ENCODE data around the gene DNAJC10. TPM values are rescaled to one million over a fixed set of nuclear protein-coding genes. Genes with fewer than 3 reads are reported as not detected.

Gene DNAJC10
- total and polyA plus RNA-seq, 10 of the 15 experiments (the other 5 are each of a cell fraction or from before 2014, with no cell fraction given) = 9.1 to 67.9 (median 38.2) TPM

DNA sequence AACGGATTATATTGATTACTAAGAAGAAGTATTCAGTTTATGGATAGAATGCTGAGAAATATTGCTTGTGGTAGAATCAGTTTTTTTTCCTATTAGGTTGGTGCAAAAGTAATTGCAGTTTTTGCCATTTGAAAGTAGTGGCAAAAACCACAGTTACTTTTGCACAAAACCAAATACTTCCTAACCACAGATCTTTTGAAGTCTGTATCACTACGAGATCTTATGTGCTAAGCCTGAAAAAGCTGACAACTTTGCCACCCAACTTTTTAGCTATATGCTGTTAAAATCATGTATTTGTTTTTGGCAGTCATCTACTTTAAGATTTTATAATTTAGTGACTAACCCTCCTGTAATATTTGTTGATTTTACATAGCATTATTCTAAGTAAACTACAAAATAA, 24.6 kb downstream of the DNAJC10 start:
- Histone ChIP-seq H2AFZ (ENCODE audit: control insufficient read depth, low read depth, low read length) (no peak overlapping the region), H3K36me3 (ENCODE audit: control insufficient read depth in 2 of 2, insufficient read depth in 2 of 2, low read length in 1 of 2) (peaks cover 0 to 13% of the 10 kb centered on the region in 2 experiments; a peak in 3 of 4 replicates), H3K9ac (ENCODE audit: control insufficient read depth, insufficient read depth, low read length) (no peak overlapping the region), H3K27ac (ENCODE audit: control insufficient read depth, insufficient read depth) (no peak overlapping the region), H3K79me2 (ENCODE audit: control insufficient read depth, insufficient read depth, low read length) (no peaks in the 10 kb centered on the region), H3K27me3 (replicated peaks in 1 of 2; ENCODE audit: control insufficient read depth in 2 of 2, insufficient read depth in 2 of 2, low read length in 1 of 2) (no peaks in the 10 kb centered on the region), H3K4me1 (ENCODE audit: control insufficient read depth, insufficient read depth, low read length) (no peaks in the 10 kb centered on the region), H3K9me3 (replicated peaks; ENCODE audit: control insufficient read depth, insufficient read depth, low read length) (no peaks in the 10 kb centered on the region), H3K4me3 (no peak overlapping the region), H4K20me1 (ENCODE audit: control insufficient read depth, insufficient read depth) (no peaks in the 10 kb centered on the region), H3K4me2 (ENCODE audit: control insufficient read depth, insufficient read depth) (no peak overlapping the region)
- FAIRE-seq (no peak), ATAC-seq (no peak), DNase-seq (ENCODE audit: low read depth, low spot score) (no peak)
- TF ChIP-seq RUNX3 (IDR thresholded peaks at IDR 0.05; ENCODE audit: low read length) (peak; percentile 73), TCF7 (IDR thresholded peaks at IDR 0.05; ENCODE audit: borderline replicate concordance) (0 out of 2 replicates have a peak, but pooled peaks have one; percentile 26), BMI1 (IDR thresholded peaks at IDR 0.05; ENCODE audit: borderline replicate concordance) (no peak)
- ChIA-PET CTCF (interaction anchor here (1.2 to 1.3 kb wide), 2 partner anchors 13 to 74 kb away, joined by 4 read pairs; no protein-coding TSS in a partner anchor), RAD21 (ENCODE audit: unreplicated experiment) (no interaction called here), POLR2A (no interaction called here), SMC1A (ENCODE audit: uncharacterized antibody, unreplicated experiment) (no interaction called here)
- in situ Hi-C loops (cut with MboI) = no loop called here
- WGBS (ENCODE audit: insufficient coverage, insufficient replicate concordance, low lambda C conversion rate, missing lambda C conversion rate) = 45% methylated on average over 2 of the region's 2 CpGs
- intact Hi-C loops (cut with micrococcal nuclease; ENCODE audit: unreplicated experiment) = no loop called here
- no TSS peak for BruUV-seq (replicated peaks)

DNA sequence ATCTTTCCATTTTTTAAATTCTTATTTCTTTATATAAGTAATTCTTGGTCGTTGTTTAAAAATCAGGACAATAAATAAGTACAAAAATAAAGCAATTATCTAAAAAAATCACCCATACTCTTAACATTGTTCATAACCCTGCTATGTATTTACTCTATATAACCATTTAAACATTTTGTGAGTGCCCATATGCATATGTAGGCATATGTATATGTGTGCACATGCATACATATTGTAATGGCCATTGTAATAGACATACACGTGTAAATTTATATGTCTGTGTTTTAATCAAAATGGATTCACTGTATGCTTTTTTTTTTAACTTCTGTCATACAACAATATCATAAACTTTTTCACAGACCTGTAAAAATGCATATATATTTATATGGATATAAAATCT, 25.6 kb downstream of the DNAJC10 start:
- no peak overlapping the region for H3K4me3 ChIP-seq
- no peak overlapping the region for H3K9ac ChIP-seq (ENCODE audit: control insufficient read depth, insufficient read depth, low read length)
- H3K4me1 ChIP-seq (ENCODE audit: control insufficient read depth, insufficient read depth, low read length) = no peaks in the 10 kb centered on the region
- intact Hi-C loops (cut with micrococcal nuclease; ENCODE audit: unreplicated experiment) (no loop called here), in situ Hi-C loops (cut with MboI) (no loop called here)
- no peaks in the 10 kb centered on the region for H3K9me3 ChIP-seq (replicated peaks; ENCODE audit: control insufficient read depth, insufficient read depth, low read length)
- TF ChIP-seq RELB (IDR thresholded peaks at IDR 0.05; ENCODE audit: low read depth) (no peak), CBFB (IDR thresholded peaks at IDR 0.05; ENCODE audit: low read depth) (no peak), SIN3A (IDR thresholded peaks at IDR 0.05; ENCODE audit: low read depth, low read length) (no peak), TCF3 (IDR thresholded peaks at IDR 0.05; ENCODE audit: borderline replicate concordance, insufficient read depth, low read depth, low read length) (no peak), ZNF274 (IDR thresholded peaks at IDR 0.05; ENCODE audit: insufficient read depth, insufficient read length) (no peak), BMI1 (IDR thresholded peaks at IDR 0.05; ENCODE audit: borderline replicate concordance) (no peak), HDAC2 (IDR thresholded peaks at IDR 0.05) (no peak), EED (IDR thresholded peaks at IDR 0.05; ENCODE audit: low read depth) (no peak), ZNF622 (IDR thresholded peaks at IDR 0.05) (no peak), IRF4 (IDR thresholded peaks at IDR 0.05; ENCODE audit: low read depth, low read length) (no peak)
- TF ChIP-seq, protein P1, sequence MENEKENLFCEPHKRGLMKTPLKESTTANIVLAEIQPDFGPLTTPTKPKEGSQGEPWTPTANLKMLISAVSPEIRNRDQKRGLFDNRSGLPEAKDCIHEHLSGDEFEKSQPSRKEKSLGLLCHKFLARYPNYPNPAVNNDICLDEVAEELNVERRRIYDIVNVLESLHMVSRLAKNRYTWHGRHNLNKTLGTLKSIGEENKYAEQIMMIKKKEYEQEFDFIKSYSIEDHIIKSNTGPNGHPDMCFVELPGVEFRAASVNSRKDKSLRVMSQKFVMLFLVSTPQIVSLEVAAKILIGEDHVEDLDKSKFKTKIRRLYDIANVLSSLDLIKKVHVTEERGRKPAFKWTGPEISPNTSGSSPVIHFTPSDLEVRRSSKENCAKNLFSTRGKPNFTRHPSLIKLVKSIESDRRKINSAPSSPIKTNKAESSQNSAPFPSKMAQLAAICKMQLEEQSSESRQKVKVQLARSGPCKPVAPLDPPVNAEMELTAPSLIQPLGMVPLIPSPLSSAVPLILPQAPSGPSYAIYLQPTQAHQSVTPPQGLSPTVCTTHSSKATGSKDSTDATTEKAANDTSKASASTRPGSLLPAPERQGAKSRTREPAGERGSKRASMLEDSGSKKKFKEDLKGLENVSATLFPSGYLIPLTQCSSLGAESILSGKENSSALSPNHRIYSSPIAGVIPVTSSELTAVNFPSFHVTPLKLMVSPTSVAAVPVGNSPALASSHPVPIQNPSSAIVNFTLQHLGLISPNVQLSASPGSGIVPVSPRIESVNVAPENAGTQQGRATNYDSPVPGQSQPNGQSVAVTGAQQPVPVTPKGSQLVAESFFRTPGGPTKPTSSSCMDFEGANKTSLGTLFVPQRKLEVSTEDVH (IDR thresholded peaks at IDR 0.05; ENCODE audit: low read depth, partially characterized antibody) = no peak
- TF ChIP-seq, protein P2, sequence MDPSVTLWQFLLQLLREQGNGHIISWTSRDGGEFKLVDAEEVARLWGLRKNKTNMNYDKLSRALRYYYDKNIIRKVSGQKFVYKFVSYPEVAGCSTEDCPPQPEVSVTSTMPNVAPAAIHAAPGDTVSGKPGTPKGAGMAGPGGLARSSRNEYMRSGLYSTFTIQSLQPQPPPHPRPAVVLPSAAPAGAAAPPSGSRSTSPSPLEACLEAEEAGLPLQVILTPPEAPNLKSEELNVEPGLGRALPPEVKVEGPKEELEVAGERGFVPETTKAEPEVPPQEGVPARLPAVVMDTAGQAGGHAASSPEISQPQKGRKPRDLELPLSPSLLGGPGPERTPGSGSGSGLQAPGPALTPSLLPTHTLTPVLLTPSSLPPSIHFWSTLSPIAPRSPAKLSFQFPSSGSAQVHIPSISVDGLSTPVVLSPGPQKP (IDR thresholded peaks at IDR 0.05; ENCODE audit: low read depth, low read length) = no peak
- RAD21 ChIA-PET (ENCODE audit: unreplicated experiment) = no interaction called here
- H2AFZ ChIP-seq (ENCODE audit: control insufficient read depth, low read depth, low read length) = no peak overlapping the region
- CTCF ChIA-PET = interaction anchor here (1.2 to 1.3 kb wide), 2 partner anchors 13 to 75 kb away, joined by 4 read pairs; no protein-coding TSS in a partner anchor
- no peaks in the 10 kb centered on the region for H4K20me1 ChIP-seq (ENCODE audit: control insufficient read depth, insufficient read depth)
- POLR2A ChIA-PET = interaction anchor here (0.6 kb wide), 1 partner anchor 62 kb away, joined by 4 read pairs; no protein-coding TSS in a partner anchor
- FAIRE-seq (no peak), ATAC-seq (no peak), DNase-seq (ENCODE audit: low read depth, low spot score) (no peak)
- no peak overlapping the region for H3K27ac ChIP-seq (ENCODE audit: control insufficient read depth, insufficient read depth)
- H3K36me3 ChIP-seq (ENCODE audit: control insufficient read depth in 2 of 2, insufficient read depth in 2 of 2, low read length in 1 of 2) = peaks cover 0 to 13% of the 10 kb centered on the region in 2 experiments; a peak in 3 of 4 replicates
- SMC1A ChIA-PET (ENCODE audit: uncharacterized antibody, unreplicated experiment) = no interaction called here
- no TSS peak for BruUV-seq (replicated peaks)
- no peak overlapping the region for H3K4me2 ChIP-seq (ENCODE audit: control insufficient read depth, insufficient read depth)
- H3K79me2 ChIP-seq (ENCODE audit: control insufficient read depth, insufficient read depth, low read length) = no peaks in the 10 kb centered on the region
- 98% methylated on average over 2 of the region's 2 CpGs for WGBS (ENCODE audit: insufficient coverage, insufficient replicate concordance, low lambda C conversion rate, missing lambda C conversion rate)
- H3K27me3 ChIP-seq (replicated peaks in 1 of 2; ENCODE audit: control insufficient read depth in 2 of 2, insufficient read depth in 2 of 2, low read length in 1 of 2) = no peaks in the 10 kb centered on the region

All from GM12878 (cell line).